ENCODE measurements around the gene ZNF747. TPM values are rescaled to one million over a fixed set of nuclear protein-coding genes. Genes with fewer than 3 reads are reported as not detected.

The ZNF747 gene
- total RNA-seq, 1 experiment from 2014 or later, result 12.3 TPM

- H3K9me3 Mint-ChIP-seq (ENCODE audit: low read depth, unreplicated experiment), result no peaks in the 10 kb centered on the region
- intact Hi-C loops (cut with micrococcal nuclease; ENCODE audit: unreplicated experiment), result no loop called here
- CTCF ChIA-PET, result interaction anchor here (1.1 kb wide), 1 partner anchor 10 kb away, joined by 3 read pairs; no protein-coding TSS in a partner anchor
- no peak overlapping the region for H3K4me3 Mint-ChIP-seq (ENCODE audit: low read depth, unreplicated experiment)
- no peak overlapping the region for H3K27ac Mint-ChIP-seq (ENCODE audit: unreplicated experiment)
- H3K27me3 Mint-ChIP-seq (ENCODE audit: unreplicated experiment), result peaks cover 16% of the 10 kb centered on the region
- TF ChIP-seq CTCF (IDR thresholded peaks at IDR 0.05; ENCODE audit: unreplicated experiment), result no peak
- H3K36me3 Mint-ChIP-seq (ENCODE audit: insufficient read depth, unreplicated experiment), result no peaks in the 10 kb centered on the region
- BruUV-seq (replicated peaks), result no TSS peak
- peak; percentile 50 for DNase-seq
- H3K4me1 Mint-ChIP-seq (ENCODE audit: low read depth, unreplicated experiment), result peaks cover 24% of the 10 kb centered on the region
These were observed 42.8 kb downstream of the ZNF747 start for GRCh38 chr16:30491744-30492308.

GRCh38 chr16:30491229-30491628, 43.4 kb downstream of the ZNF747 start:
- Mint-ChIP-seq H3K27ac (ENCODE audit: unreplicated experiment) (no peak overlapping the region), H3K4me1 (ENCODE audit: low read depth, unreplicated experiment) (peaks cover 24% of the 10 kb centered on the region), H3K9me3 (ENCODE audit: low read depth, unreplicated experiment) (no peaks in the 10 kb centered on the region), H3K4me3 (ENCODE audit: low read depth, unreplicated experiment) (no peak overlapping the region), H3K36me3 (ENCODE audit: insufficient read depth, unreplicated experiment) (no peaks in the 10 kb centered on the region), H3K27me3 (ENCODE audit: unreplicated experiment) (peaks cover 16% of the 10 kb centered on the region)
- CTCF ChIA-PET, result interaction anchor here (0.7 to 1.0 kb wide), 3 partner anchors 20 to 124 kb away, joined by 3 read pairs; no protein-coding TSS in a partner anchor
- intact Hi-C loops (cut with micrococcal nuclease; ENCODE audit: unreplicated experiment), result no loop called here
- no peak for TF ChIP-seq CTCF (IDR thresholded peaks at IDR 0.05; ENCODE audit: unreplicated experiment)
- no TSS peak for BruUV-seq (replicated peaks)
- no peak for DNase-seq

GRCh38 chr16:30490210-30490609, 44.4 kb downstream of the ZNF747 start:
- Mint-ChIP-seq H3K27me3 (ENCODE audit: unreplicated experiment) (peaks cover 16% of the 10 kb centered on the region), H3K9me3 (ENCODE audit: low read depth, unreplicated experiment) (no peaks in the 10 kb centered on the region), H3K36me3 (ENCODE audit: insufficient read depth, unreplicated experiment) (no peaks in the 10 kb centered on the region), H3K4me1 (ENCODE audit: low read depth, unreplicated experiment) (peaks cover 24% of the 10 kb centered on the region), H3K27ac (ENCODE audit: unreplicated experiment) (no peak overlapping the region), H3K4me3 (ENCODE audit: low read depth, unreplicated experiment) (no peak overlapping the region)
- no TSS peak for BruUV-seq (replicated peaks)
- CTCF ChIA-PET, result interaction anchor here (0.7 kb wide), 1 partner anchor 44 kb away, joined by 6 read pairs; the partner anchor contains the start of gene ZNF747
- intact Hi-C loops (cut with micrococcal nuclease; ENCODE audit: unreplicated experiment), result no loop called here
- no peak for TF ChIP-seq CTCF (IDR thresholded peaks at IDR 0.05; ENCODE audit: unreplicated experiment)
- no peak for DNase-seq

- H3K9me3 Mint-ChIP-seq (ENCODE audit: low read depth, unreplicated experiment), result no peaks in the 10 kb centered on the region
- H3K27ac Mint-ChIP-seq (ENCODE audit: unreplicated experiment), result no peak overlapping the region
- TF ChIP-seq CTCF (IDR thresholded peaks at IDR 0.05; ENCODE audit: unreplicated experiment), result no peak
- CTCF ChIA-PET, result no interaction called here
- H3K27me3 Mint-ChIP-seq (ENCODE audit: unreplicated experiment), result peaks cover 5% of the 10 kb centered on the region
- intact Hi-C loops (cut with micrococcal nuclease; ENCODE audit: unreplicated experiment), result no loop called here
- no TSS peak for BruUV-seq (replicated peaks)
- H3K36me3 Mint-ChIP-seq (ENCODE audit: insufficient read depth, unreplicated experiment), result no peaks in the 10 kb centered on the region
- H3K4me3 Mint-ChIP-seq (ENCODE audit: low read depth, unreplicated experiment), result no peak overlapping the region
- DNase-seq, result no peak
- peaks cover 24% of the 10 kb centered on the region for H3K4me1 Mint-ChIP-seq (ENCODE audit: low read depth, unreplicated experiment)
These were observed 45.7 kb downstream of the ZNF747 start for GRCh38 chr16:30488764-30489605.

Data from Calu3 (cell line).